K562 (cell line): ENCODE data around the gene ZC3H12C. TPM values are rescaled to one million over a fixed set of nuclear protein-coding genes. Genes with fewer than 3 reads are reported as not detected.

Experiments
- CTBP1 ChIP-seq: fragments of 450-650 bp; IDR thresholded peaks from 2 replicates; pipeline ENCODE4 v1.6.1; 2016; ENCODE audit warnings: borderline replicate concordance
- MEIS2 ChIP-seq: fragments of 450-650 bp; IDR thresholded peaks from 2 replicates; pipeline ENCODE4 v1.6.1; 2014; ENCODE audit warnings: mild to moderate bottlenecking; ENCODE audit not compliant: partially characterized antibody
- MTA3 ChIP-seq: fragments of 450-650 bp; formaldehyde crosslinking; IDR thresholded peaks from 2 replicates; pipeline ENCODE4 v1.6.1; 2017; ENCODE audit warnings: mild to moderate bottlenecking, borderline replicate concordance
- SP2 ChIP-seq: IDR thresholded peaks from 2 replicates; pipeline ENCODE4 v1.6.1; 2011; ENCODE audit warnings: mild to moderate bottlenecking, low read depth, low read length, moderate library complexity; ENCODE audit not compliant: poor library complexity, severe bottlenecking; ENCODE audit errors: extremely low read depth
- polyA plus RNA-seq, 8 experiments: library from polyadenylated mRNA; depleted of rRNA in 4 of 8; stranded (reverse) in 5 of 8; unstranded in 3 of 8; fragments of >200 nt; fragmentation: Nextera tagmentation in 2 of 8; fragmentation: Illumina TruSeq in 1 of 8; extraction: Ambion mirVana in 2 of 8; extraction: Trizol in 1 of 8; gene quantifications; 2 replicates each; pipeline versions ENCODE4 v1.2.1 to v1.2.3, GENCODE V29; 2011 to 2014; ENCODE audit warnings: inconsistent platforms in 1 of 8, missing spikeins in 1 of 8
- total RNA-seq, 7 experiments: library from RNA; depleted of rRNA in 6 of 7; stranded (reverse); fragments of >200 nt in 6 of 7; fragmentation: Illumina TruSeq in 2 of 7; extraction: Trizol in 2 of 7; gene quantifications; 2 replicates each; pipeline versions ENCODE4 v1.2.1 to v1.2.3, GENCODE V29; 2011 to 2021; ENCODE audit warnings: low replicate concordance in 1 of 7
- TF ChIP-seq, protein P1 (sequence below), 2 experiments: IDR thresholded peaks in 1 of 2; conservative IDR thresholded peaks in 1 of 2; 2 replicates each; pipeline ENCODE4 v1.6.1; 2016; ENCODE audit warnings: low read depth in 2 of 2, mild to moderate bottlenecking in 1 of 2, missing compliant biosample characterization in 1 of 2, missing genetic modification characterization in 1 of 2, moderate library complexity in 1 of 2
- TF ChIP-seq, protein P2 (sequence below): fragments of 250-450 bp; sonication (Bioruptor Pico); IDR thresholded peaks from 2 replicates; pipeline ENCODE4 v1.6.1; 2021; ENCODE audit warnings: mild to moderate bottlenecking
- TF ChIP-seq, protein P3 (sequence below): IDR thresholded peaks from 3 replicates; pipeline ENCODE4 v1.6.1; 2011; ENCODE audit warnings: borderline replicate concordance, mild to moderate bottlenecking; ENCODE audit not compliant: insufficient read length, insufficient read depth
- TF ChIP-seq, protein P4 (sequence below): fragments of 450-650 bp; IDR thresholded peaks from 2 replicates; pipeline ENCODE4 v1.6.1; 2018; ENCODE audit not compliant: partially characterized antibody

ZC3H12C gene
- total and polyA plus RNA-seq, 9 of the 15 experiments (the other 6 are each of a cell fraction or from before 2014, with no cell fraction given) = 0.56 to 5.9 (median 3.3) TPM

DNA sequence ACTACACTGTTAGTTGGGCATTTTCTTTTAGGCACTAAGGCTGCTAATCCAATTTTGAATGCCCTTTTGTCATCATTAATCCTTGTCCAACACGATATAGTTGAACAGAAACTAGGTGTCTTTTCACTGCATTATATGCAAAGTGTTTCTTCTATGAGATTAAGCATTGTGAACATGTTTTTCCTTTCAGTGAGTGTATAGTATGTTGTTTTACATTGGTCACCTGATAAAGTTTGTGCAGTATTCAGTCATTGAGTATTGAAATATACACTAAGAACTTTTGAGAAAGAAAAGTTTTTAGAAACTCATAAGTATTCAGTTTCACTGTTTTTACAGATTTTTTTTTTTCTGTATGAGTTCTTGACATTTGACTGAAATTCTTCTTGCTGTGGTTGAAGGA is 59.0 kb downstream of the ZC3H12C start (continued):
- TF ChIP-seq, protein P1, sequence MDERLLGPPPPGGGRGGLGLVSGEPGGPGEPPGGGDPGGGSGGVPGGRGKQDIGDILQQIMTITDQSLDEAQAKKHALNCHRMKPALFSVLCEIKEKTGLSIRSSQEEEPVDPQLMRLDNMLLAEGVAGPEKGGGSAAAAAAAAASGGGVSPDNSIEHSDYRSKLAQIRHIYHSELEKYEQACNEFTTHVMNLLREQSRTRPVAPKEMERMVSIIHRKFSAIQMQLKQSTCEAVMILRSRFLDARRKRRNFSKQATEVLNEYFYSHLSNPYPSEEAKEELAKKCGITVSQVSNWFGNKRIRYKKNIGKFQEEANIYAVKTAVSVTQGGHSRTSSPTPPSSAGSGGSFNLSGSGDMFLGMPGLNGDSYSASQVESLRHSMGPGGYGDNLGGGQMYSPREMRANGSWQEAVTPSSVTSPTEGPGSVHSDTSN (CRISPR knock-in tag; IDR thresholded peaks at IDR 0.05; ENCODE audit: low read depth) = no peak
- TF ChIP-seq, protein P1 (tag; conservative IDR thresholded peaks at IDR 0.05; ENCODE audit: low read depth) = no peak
- TF ChIP-seq, protein P2, sequence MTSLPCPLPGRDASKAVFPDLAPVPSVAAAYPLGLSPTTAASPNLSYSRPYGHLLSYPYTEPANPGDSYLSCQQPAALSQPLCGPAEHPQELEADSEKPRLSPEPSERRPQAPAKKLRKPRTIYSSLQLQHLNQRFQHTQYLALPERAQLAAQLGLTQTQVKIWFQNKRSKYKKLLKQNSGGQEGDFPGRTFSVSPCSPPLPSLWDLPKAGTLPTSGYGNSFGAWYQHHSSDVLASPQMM (CRISPR knock-in tag) = no peak
- TF ChIP-seq, protein P3, sequence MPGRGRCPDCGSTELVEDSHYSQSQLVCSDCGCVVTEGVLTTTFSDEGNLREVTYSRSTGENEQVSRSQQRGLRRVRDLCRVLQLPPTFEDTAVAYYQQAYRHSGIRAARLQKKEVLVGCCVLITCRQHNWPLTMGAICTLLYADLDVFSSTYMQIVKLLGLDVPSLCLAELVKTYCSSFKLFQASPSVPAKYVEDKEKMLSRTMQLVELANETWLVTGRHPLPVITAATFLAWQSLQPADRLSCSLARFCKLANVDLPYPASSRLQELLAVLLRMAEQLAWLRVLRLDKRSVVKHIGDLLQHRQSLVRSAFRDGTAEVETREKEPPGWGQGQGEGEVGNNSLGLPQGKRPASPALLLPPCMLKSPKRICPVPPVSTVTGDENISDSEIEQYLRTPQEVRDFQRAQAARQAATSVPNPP = no peak
- TF ChIP-seq MTA3 (no peak), SP2 (no peak), CTBP1 (no peak), MEIS2 (no peak)
- TF ChIP-seq, protein P4, sequence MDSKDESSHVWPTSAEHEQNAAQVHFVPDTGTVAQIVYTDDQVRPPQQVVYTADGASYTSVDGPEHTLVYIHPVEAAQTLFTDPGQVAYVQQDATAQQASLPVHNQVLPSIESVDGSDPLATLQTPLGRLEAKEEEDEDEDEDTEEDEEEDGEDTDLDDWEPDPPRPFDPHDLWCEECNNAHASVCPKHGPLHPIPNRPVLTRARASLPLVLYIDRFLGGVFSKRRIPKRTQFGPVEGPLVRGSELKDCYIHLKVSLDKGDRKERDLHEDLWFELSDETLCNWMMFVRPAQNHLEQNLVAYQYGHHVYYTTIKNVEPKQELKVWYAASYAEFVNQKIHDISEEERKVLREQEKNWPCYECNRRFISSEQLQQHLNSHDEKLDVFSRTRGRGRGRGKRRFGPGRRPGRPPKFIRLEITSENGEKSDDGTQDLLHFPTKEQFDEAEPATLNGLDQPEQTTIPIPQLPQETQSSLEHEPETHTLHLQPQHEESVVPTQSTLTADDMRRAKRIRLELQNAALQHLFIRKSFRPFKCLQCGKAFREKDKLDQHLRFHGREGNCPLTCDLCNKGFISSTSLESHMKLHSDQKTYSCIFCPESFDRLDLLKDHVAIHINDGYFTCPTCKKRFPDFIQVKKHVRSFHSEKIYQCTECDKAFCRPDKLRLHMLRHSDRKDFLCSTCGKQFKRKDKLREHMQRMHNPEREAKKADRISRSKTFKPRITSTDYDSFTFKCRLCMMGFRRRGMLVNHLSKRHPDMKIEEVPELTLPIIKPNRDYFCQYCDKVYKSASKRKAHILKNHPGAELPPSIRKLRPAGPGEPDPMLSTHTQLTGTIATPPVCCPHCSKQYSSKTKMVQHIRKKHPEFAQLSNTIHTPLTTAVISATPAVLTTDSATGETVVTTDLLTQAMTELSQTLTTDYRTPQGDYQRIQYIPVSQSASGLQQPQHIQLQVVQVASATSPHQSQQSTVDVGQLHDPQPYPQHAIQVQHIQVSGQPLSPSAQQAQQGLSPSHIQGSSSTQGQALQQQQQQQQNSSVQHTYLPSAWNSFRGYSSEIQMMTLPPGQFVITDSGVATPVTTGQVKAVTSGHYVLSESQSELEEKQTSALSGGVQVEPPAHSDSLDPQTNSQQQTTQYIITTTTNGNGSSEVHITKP = no peak
